Globus pallidus (tissue), 1 donor: ENCODE measurements around the gene SLC33A1.
"Not testable (repeated sequence)": the region's sequence is repeated elsewhere in the genome, so short reads cannot be mapped to it uniquely, and the experiment has no call there.

Experiments used
- DNase-seq: peaks from one replicate; pipeline ENCODE4 v3.0.0-alpha.2; 2015; ENCODE audit warnings: low spot score

The SLC33A1 gene

GRCh38 chr3:155854141-155854940, at the start of gene SLC33A1:
Gene SLC33A1, minus strand, starts transcription at chr3:155854427. Its CDS starts 430 bp downstream, at chr3:155853997.
- DNase-seq: peak; percentile 99

- no peak for DNase-seq
Observed at GRCh38 chr3:155895379-155895900, 41.2 kb upstream of the SLC33A1 start.

GRCh38 chr3:155891321-155891720, 37.1 kb upstream of the SLC33A1 start:
- DNase-seq: no peak

- no peak for DNase-seq
Observed at GRCh38 chr3:155890671-155891190, 36.5 kb upstream of the SLC33A1 start.

- no peak for DNase-seq
Observed at GRCh38 chr3:155889952-155890351, 35.7 kb upstream of the SLC33A1 start.

GRCh38 chr3:155889212-155889611, 35.0 kb upstream of the SLC33A1 start:
- no peak for DNase-seq

- no peak for DNase-seq
Observed at GRCh38 chr3:155886915-155887314, 32.7 kb upstream of the SLC33A1 start.

- DNase-seq: not testable (repeated sequence)
Observed at GRCh38 chr3:155886348-155886747, 32.1 kb upstream of the SLC33A1 start.

- DNase-seq: no peak
Observed at GRCh38 chr3:155885292-155885691, 31.1 kb upstream of the SLC33A1 start.

GRCh38 chr3:155884292-155884691, 30.1 kb upstream of the SLC33A1 start:
- no peak for DNase-seq

- no peak for DNase-seq
Observed at GRCh38 chr3:155880286-155880685, 26.1 kb upstream of the SLC33A1 start.

GRCh38 chr3:155876503-155876902, 22.3 kb upstream of the SLC33A1 start:
- DNase-seq: no peak

- no peak for DNase-seq
Observed at GRCh38 chr3:155876037-155876436, 21.8 kb upstream of the SLC33A1 start.

- DNase-seq: no peak
Observed at GRCh38 chr3:155872904-155873646, 18.8 kb upstream of the SLC33A1 start.

GRCh38 chr3:155871746-155872158, 17.5 kb upstream of the SLC33A1 start:
- no peak for DNase-seq

- DNase-seq: peak; percentile 52
Observed at GRCh38 chr3:155870945-155871745, 16.9 kb upstream of the SLC33A1 start.

- peak; percentile 95 for DNase-seq
Observed at GRCh38 chr3:155870133-155870944, 16.1 kb upstream of the SLC33A1 start, which contains the start of gene GMPS. Gene GMPS, plus strand, starts transcription at chr3:155870650. Its CDS starts 221 bp downstream, at chr3:155870871.

GRCh38 chr3:155869691-155870090, 15.5 kb upstream of the SLC33A1 start:
- no peak for DNase-seq

- DNase-seq: no peak
Observed at GRCh38 chr3:155863072-155863784, 9.0 kb upstream of the SLC33A1 start.

GRCh38 chr3:155862290-155862982, 8.2 kb upstream of the SLC33A1 start:
- not testable (repeated sequence) for DNase-seq
